H1 (cell line): ENCODE data around the gene PDZD4. TPM values are rescaled to one million over a fixed set of nuclear protein-coding genes. Genes with fewer than 3 reads are reported as not detected.

Source experiments
- SAP30 ChIP-seq: fragments of 300-600 bp; sonication (generic); IDR thresholded peaks from 2 replicates; pipeline ENCODE4 v1.7.1; 2012; ENCODE audit warnings: low read length, moderate library complexity, mild to moderate bottlenecking, inconsistent platforms; ENCODE audit not compliant: insufficient read depth, insufficient replicate concordance
- polyA plus RNA-seq, 7 experiments: library from polyadenylated mRNA; depleted of rRNA in 3 of 7; stranded (reverse) in 5 of 7; unstranded in 2 of 7; fragments of >200 nt in 5 of 7; fragments of 200-250 nt in 2 of 7; gene quantifications; 1 replicate in 5 of 7; 2 replicates in 1 of 7; 4 replicates in 1 of 7; pipeline versions ENCODE4 v1.2.1 to v1.2.3, GENCODE V29; 2011 to 2013; ENCODE audit warnings: missing spikeins in 2 of 7, mixed read lengths in 2 of 7
- total RNA-seq: library from RNA; stranded (reverse); fragmentation: NEBNext Ultra II Directional; extraction: Animal tissue kit (Norgen Biotek cat#: 25700); gene quantifications from 2 replicates; pipeline ENCODE4 v1.2.1, GENCODE V29; 2021

The PDZD4 gene
- total and polyA plus RNA-seq, 2 of the 8 experiments (the other 6 are each of a cell fraction or from before 2014, with no cell fraction given) = 45.8 to 169 TPM

- no peak for TF ChIP-seq SAP30
These were observed 66.9 kb downstream of the PDZD4 start (continued) for GRCh38 chrX:153763298-153763932.
